Gastrocnemius medialis (tissue), 4 donors: Measurements from ENCODE around the gene TFB2M.

Experiments
- CTCF ChIP-seq, 5 experiments: fragments of 450-650 bp in 3 of 5; fragments of 200-600 bp in 2 of 5; sonication (generic) in 2 of 5; IDR thresholded peaks in 4 of 5; conservative IDR thresholded peaks in 1 of 5; 1 replicate in 4 of 5; 2 replicates in 1 of 5; pipeline ENCODE4 v1.5.1; 2016 to 2019; ENCODE audit warnings: antibody characterized with exemption in 5 of 5, mild to moderate bottlenecking in 3 of 5, moderate library complexity in 3 of 5
- POLR2A ChIP-seq, 2 donors: fragments of 450-650 bp; IDR thresholded peaks; one replicate each; pipeline ENCODE4 v1.6.1; 2017; ENCODE audit warnings: antibody characterized with exemption in 2 of 2, mild to moderate bottlenecking in 2 of 2, moderate library complexity in 2 of 2

- TF ChIP-seq CTCF (IDR thresholded peaks at IDR 0.05 in 4 of 5, conservative IDR thresholded peaks at IDR 0.05 in 1 of 5) (peak in 2 of 5 experiments; percentile 31 to 42), POLR2A (IDR thresholded peaks at IDR 0.05) (peak in 1 of 2 donors; percentile 51)
These were observed 42.7 kb upstream of the TFB2M start for GRCh38 chr1:246608616-246609376.
